Measurements from ENCODE around the gene OSBPL10. TPM values are rescaled to one million over a fixed set of nuclear protein-coding genes. Genes with fewer than 3 reads are reported as not detected.

The OSBPL10 gene
- polyA plus RNA-seq, 1 experiment, result 11.2 TPM

- Histone ChIP-seq H3K36me3 (ENCODE audit: control insufficient read depth, insufficient read depth, low read length) (no peaks in the 10 kb centered on the region), H3K27me3 (ENCODE audit: control insufficient read depth, insufficient read depth, low read length) (no peaks in the 10 kb centered on the region), H3K4me3 (ENCODE audit: low read depth, low read length) (no peak overlapping the region)
- DNase-seq (ENCODE audit: low read depth), result no peak
- no peak for TF ChIP-seq CTCF (IDR thresholded peaks at IDR 0.05; ENCODE audit: insufficient read depth, low read depth, low read length)
- CTCF ChIA-PET, result interaction anchor here (1.1 kb wide), 1 partner anchor 25 kb away, joined by 3 read pairs; no protein-coding TSS in a partner anchor
- POLR2A ChIA-PET, result no interaction called here
These were observed 60.8 kb downstream of the OSBPL10 start for GRCh38 chr3:31920310-31920709.

GRCh38 chr3:31919528-31919927 lies 61.5 kb downstream of the OSBPL10 start:
- ChIA-PET CTCF (no interaction called here), POLR2A (no interaction called here)
- no peak overlapping the region for H3K4me3 ChIP-seq (ENCODE audit: low read depth, low read length)
- H3K36me3 ChIP-seq (ENCODE audit: control insufficient read depth, insufficient read depth, low read length), result no peaks in the 10 kb centered on the region
- no peak for TF ChIP-seq CTCF (IDR thresholded peaks at IDR 0.05; ENCODE audit: insufficient read depth, low read depth, low read length)
- DNase-seq (ENCODE audit: low read depth), result no peak
- H3K27me3 ChIP-seq (ENCODE audit: control insufficient read depth, insufficient read depth, low read length), result no peaks in the 10 kb centered on the region

- ChIA-PET CTCF (no interaction called here), POLR2A (no interaction called here)
- DNase-seq (ENCODE audit: low read depth), result no peak
- TF ChIP-seq CTCF (IDR thresholded peaks at IDR 0.05; ENCODE audit: insufficient read depth, low read depth, low read length), result no peak
- no peak overlapping the region for H3K4me3 ChIP-seq (ENCODE audit: low read depth, low read length)
- no peaks in the 10 kb centered on the region for H3K27me3 ChIP-seq (ENCODE audit: control insufficient read depth, insufficient read depth, low read length)
- H3K36me3 ChIP-seq (ENCODE audit: control insufficient read depth, insufficient read depth, low read length), result no peaks in the 10 kb centered on the region
These were observed 62.6 kb downstream of the OSBPL10 start for GRCh38 chr3:31918179-31919150.

- H3K4me3 ChIP-seq (ENCODE audit: low read depth, low read length), result no peak overlapping the region
- ChIA-PET CTCF (no interaction called here), POLR2A (no interaction called here)
- no peaks in the 10 kb centered on the region for H3K36me3 ChIP-seq (ENCODE audit: control insufficient read depth, insufficient read depth, low read length)
- no peak for DNase-seq (ENCODE audit: low read depth)
- no peaks in the 10 kb centered on the region for H3K27me3 ChIP-seq (ENCODE audit: control insufficient read depth, insufficient read depth, low read length)
- no peak for TF ChIP-seq CTCF (IDR thresholded peaks at IDR 0.05; ENCODE audit: insufficient read depth, low read depth, low read length)
These were observed 63.6 kb downstream of the OSBPL10 start for GRCh38 chr3:31917303-31918005.

GRCh38 chr3:31911643-31912042 lies 69.4 kb downstream of the OSBPL10 start:
- POLR2A ChIA-PET, result no interaction called here
- no peaks in the 10 kb centered on the region for H3K36me3 ChIP-seq (ENCODE audit: control insufficient read depth, insufficient read depth, low read length)
- DNase-seq (ENCODE audit: low read depth), result no peak
- H3K4me3 ChIP-seq (ENCODE audit: low read depth, low read length), result no peak overlapping the region
- TF ChIP-seq CTCF (IDR thresholded peaks at IDR 0.05; ENCODE audit: insufficient read depth, low read depth, low read length), result no peak
- no peaks in the 10 kb centered on the region for H3K27me3 ChIP-seq (ENCODE audit: control insufficient read depth, insufficient read depth, low read length)
- CTCF ChIA-PET, result interaction anchor here (0.7 kb wide), 1 partner anchor 707 kb away, joined by 3 read pairs; no protein-coding TSS in a partner anchor
